ENCODE results near the gene UBASH3B.

Gene UBASH3B

GRCh38 chr11:122853971-122854446, 198.5 kb downstream of the UBASH3B start:
- TF ChIP-seq GATA3 (IDR thresholded peaks at IDR 0.05; ENCODE audit: low read depth, low read length): no peak
- TF ChIP-seq GATA2 (IDR thresholded peaks at IDR 0.05; ENCODE audit: low read depth, low read length): no peak

GRCh38 chr11:122861631-122862030, 206.1 kb downstream of the UBASH3B start:
- TF ChIP-seq GATA3 (IDR thresholded peaks at IDR 0.05; ENCODE audit: low read depth, low read length) (no peak), GATA2 (IDR thresholded peaks at IDR 0.05; ENCODE audit: low read depth, low read length) (no peak)

GRCh38 chr11:122862091-122862490, 206.6 kb downstream of the UBASH3B start:
- TF ChIP-seq GATA3 (IDR thresholded peaks at IDR 0.05; ENCODE audit: low read depth, low read length) (no peak), GATA2 (IDR thresholded peaks at IDR 0.05; ENCODE audit: low read depth, low read length) (no peak)

- no peak for TF ChIP-seq GATA3 (IDR thresholded peaks at IDR 0.05; ENCODE audit: low read depth, low read length)
- no peak for TF ChIP-seq GATA2 (IDR thresholded peaks at IDR 0.05; ENCODE audit: low read depth, low read length)
Observed at GRCh38 chr11:122863704-122864326, 208.3 kb downstream of the UBASH3B start.
